PFSK-1 (cell line): ENCODE measurements around the gene BCAS3.

Source experiments
- FOXP2 ChIP-seq: optimal IDR thresholded peaks from 2 replicates; pipeline ENCODE3; 2011; ENCODE audit warnings: borderline replicate concordance, control low read depth, inconsistent platforms; ENCODE audit not compliant: insufficient read depth; ENCODE audit errors: extremely low read length, extremely low read depth
- POLR2AphosphoS5 ChIP-seq: IDR thresholded peaks from 2 replicates; pipeline ENCODE4 v1.6.1; 2012; ENCODE audit warnings: low read depth, mild to moderate bottlenecking, control low read depth, low read length, moderate library complexity
- REST ChIP-seq, 2 experiments: IDR thresholded peaks; 2 replicates each; pipeline versions ENCODE4 v1.6.1 to v1.8.0; 2011 to 2012; ENCODE audit warnings: low read depth in 2 of 2, low read length in 2 of 2, control low read depth in 1 of 2, inconsistent platforms in 1 of 2, mild to moderate bottlenecking in 1 of 2, moderate library complexity in 1 of 2; ENCODE audit not compliant: insufficient read depth in 1 of 2
- SIN3A ChIP-seq: IDR thresholded peaks from 2 replicates; pipeline ENCODE4 v1.6.1; 2012; ENCODE audit warnings: mild to moderate bottlenecking, low read length, moderate library complexity, borderline replicate concordance; ENCODE audit not compliant: insufficient read depth
- TAF1 ChIP-seq: IDR thresholded peaks from 2 replicates; pipeline ENCODE4 v1.6.1; 2012; ENCODE audit warnings: low read length, control low read depth, borderline replicate concordance; ENCODE audit not compliant: insufficient read depth

GRCh38 chr17:61159221-61159814, 481.7 kb downstream of the BCAS3 start:
- TF ChIP-seq TAF1 (no peak), POLR2AphosphoS5 (no peak), REST (IDR thresholded peaks at IDR 0.05; ENCODE audit: insufficient read depth in 1 of 2, low read depth in 2 of 2, low read length in 2 of 2) (no peak), SIN3A (no peak), FOXP2 (no peak)
